Upper lobe of left lung (tissue), 6 donors: ENCODE measurements around the gene RALGAPA2. TPM values are rescaled to one million over a fixed set of nuclear protein-coding genes. Genes with fewer than 3 reads are reported as not detected.

Source experiments
- ATAC-seq, 2 donors: fragments of 200-7000 bp; cut with Tn5 transposase; one replicate each; pipeline ENCODE4 v1.9.1; 2022; ENCODE audit warnings: mild to moderate bottlenecking in 2 of 2, moderate library complexity in 2 of 2; ENCODE audit not compliant: low FRiP score in 2 of 2
- DNase-seq, 2 donors: peaks; one replicate each; pipeline ENCODE4 v3.0.0-alpha.2; 2019 to 2020
- H3K27ac ChIP-seq, 4 donors: fragments of 200-600 bp; sonication (generic); one replicate each; pipeline ENCODE4 v1.5.1; 2016 to 2019
- H3K27me3 ChIP-seq, 4 donors: fragments of 200-600 bp; sonication (generic); one replicate each; pipeline ENCODE4 v1.5.1; 2017 to 2019
- H3K36me3 ChIP-seq, 4 donors: fragments of 200-600 bp; sonication (generic); one replicate each; pipeline ENCODE4 v1.5.1; 2016 to 2019
- H3K4me1 ChIP-seq, 4 donors: fragments of 200-600 bp; sonication (generic); one replicate each; pipeline ENCODE4 v1.5.1; 2018 to 2019
- H3K4me3 ChIP-seq, 4 donors: fragments of 200-600 bp; sonication (generic); one replicate each; pipeline ENCODE4 v1.5.1; 2017 to 2019; ENCODE audit warnings: mild to moderate bottlenecking in 2 of 4, moderate library complexity in 1 of 4
- H3K9me3 ChIP-seq, 4 donors: fragments of 200-600 bp; sonication (generic); one replicate each; pipeline ENCODE4 v1.5.1; 2018 to 2019
- EP300 ChIP-seq, 4 donors: sonication (generic); formaldehyde crosslinking; IDR thresholded peaks; one replicate each; pipeline ENCODE4 v1.5.1; 2017; ENCODE audit warnings: antibody characterized with exemption in 4 of 4, control low read depth in 2 of 4
- POLR2A ChIP-seq, 4 donors: fragments of 450-650 bp; IDR thresholded peaks; one replicate each; pipeline ENCODE4 v1.5.1; 2016 to 2017; ENCODE audit warnings: antibody characterized with exemption in 4 of 4, mild to moderate bottlenecking in 2 of 4
- POLR2AphosphoS5 ChIP-seq, 2 donors: sonication (generic); formaldehyde crosslinking; IDR thresholded peaks; one replicate each; pipeline ENCODE4 v1.5.1; 2017; ENCODE audit warnings: antibody characterized with exemption in 2 of 2
- WGBS, 2 donors: methylation state at CpG; one replicate each; pipeline ENCODE4 v1.1.5; 2017 to 2018; 5-methylcytosine and 5-hydroxymethylcytosine counted together
- total RNA-seq, 6 donors: library from RNA; depleted of rRNA in 4 of 6; stranded (reverse); fragments of >200 nt in 4 of 6; gene quantifications; one replicate each; pipeline versions ENCODE4 v1.1.0 to v1.2.1, GENCODE V29; 2016 to 2021
- TF ChIP-seq, protein P1 (sequence below), 6 experiments: fragments of 450-650 bp in 4 of 6; fragments of 200-600 bp in 2 of 6; sonication (generic) in 2 of 6; IDR thresholded peaks; one replicate each; pipeline ENCODE4 v1.5.1; 2016 to 2019; ENCODE audit warnings: antibody characterized with exemption in 6 of 6
- donor health status: DM: no; HTN: no; CAD: no; lungs with moderate emphysema.
- donor health status: DM: no; HTN: yes; CAD: no; lungs with severe emphysema.

The RALGAPA2 gene
- total RNA-seq, 6 donors from 2014 or later: 50.8 to 95.3 (median 65.3) TPM

DNA sequence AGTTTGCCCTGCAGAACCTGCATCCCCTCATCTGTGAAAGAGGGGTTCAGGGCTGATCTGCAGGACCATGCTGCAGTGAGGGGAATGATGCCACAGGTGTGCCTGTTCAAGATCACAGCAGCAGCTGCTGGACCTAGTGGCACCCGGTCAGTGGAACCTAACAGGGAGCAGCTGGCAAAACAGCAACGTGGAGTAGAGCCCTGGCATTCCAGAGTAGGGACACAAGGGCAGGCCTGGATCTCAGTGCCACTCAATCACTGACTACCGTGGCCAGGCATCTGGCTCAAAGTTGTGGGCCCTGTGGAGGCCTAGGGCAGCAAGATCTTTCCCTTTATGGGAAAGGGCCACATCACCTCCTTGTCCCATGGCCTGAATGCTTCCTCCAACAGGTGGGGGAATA lies 282.4 kb downstream of the RALGAPA2 start:
- 86% methylated on average over 3 of the region's 3 CpGs; no CpG with 5 or more reads in 1 of the 2 donors for WGBS, 2 donors
- Histone ChIP-seq H3K27me3 (no peaks in the 10 kb centered on the region), H3K9me3 (no peaks in the 10 kb centered on the region), H3K36me3 (peaks cover 0 to 33% (median 2%) of the 10 kb centered on the region in 4 donors), H3K27ac (no peak overlapping the region), H3K4me3 (no peak overlapping the region), H3K4me1 (no peaks in the 10 kb centered on the region)
- TF ChIP-seq POLR2AphosphoS5 (IDR thresholded peaks at IDR 0.05) (no peak), POLR2A (IDR thresholded peaks at IDR 0.05) (no peak), EP300 (IDR thresholded peaks at IDR 0.05) (no peak)
- TF ChIP-seq, protein P1, sequence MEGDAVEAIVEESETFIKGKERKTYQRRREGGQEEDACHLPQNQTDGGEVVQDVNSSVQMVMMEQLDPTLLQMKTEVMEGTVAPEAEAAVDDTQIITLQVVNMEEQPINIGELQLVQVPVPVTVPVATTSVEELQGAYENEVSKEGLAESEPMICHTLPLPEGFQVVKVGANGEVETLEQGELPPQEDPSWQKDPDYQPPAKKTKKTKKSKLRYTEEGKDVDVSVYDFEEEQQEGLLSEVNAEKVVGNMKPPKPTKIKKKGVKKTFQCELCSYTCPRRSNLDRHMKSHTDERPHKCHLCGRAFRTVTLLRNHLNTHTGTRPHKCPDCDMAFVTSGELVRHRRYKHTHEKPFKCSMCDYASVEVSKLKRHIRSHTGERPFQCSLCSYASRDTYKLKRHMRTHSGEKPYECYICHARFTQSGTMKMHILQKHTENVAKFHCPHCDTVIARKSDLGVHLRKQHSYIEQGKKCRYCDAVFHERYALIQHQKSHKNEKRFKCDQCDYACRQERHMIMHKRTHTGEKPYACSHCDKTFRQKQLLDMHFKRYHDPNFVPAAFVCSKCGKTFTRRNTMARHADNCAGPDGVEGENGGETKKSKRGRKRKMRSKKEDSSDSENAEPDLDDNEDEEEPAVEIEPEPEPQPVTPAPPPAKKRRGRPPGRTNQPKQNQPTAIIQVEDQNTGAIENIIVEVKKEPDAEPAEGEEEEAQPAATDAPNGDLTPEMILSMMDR (IDR thresholded peaks at IDR 0.05): no peak
- peak in 1 of 2 donors; percentile 38 for ATAC-seq
- no peak for DNase-seq

GRCh38 chr20:20428067-20428466 lies 284.4 kb downstream of the RALGAPA2 start:
- DNase-seq (no peak), ATAC-seq (no peak)
- no peaks in the 10 kb centered on the region for H3K27me3 ChIP-seq
- WGBS, 2 donors: 89 to 93% methylated on average over 3 of the region's 3 CpGs
- H3K4me1 ChIP-seq: no peaks in the 10 kb centered on the region
- no peak overlapping the region for H3K4me3 ChIP-seq
- no peak overlapping the region for H3K27ac ChIP-seq
- TF ChIP-seq, protein P1 (IDR thresholded peaks at IDR 0.05): no peak
- TF ChIP-seq POLR2A (IDR thresholded peaks at IDR 0.05) (no peak), POLR2AphosphoS5 (IDR thresholded peaks at IDR 0.05) (no peak), EP300 (IDR thresholded peaks at IDR 0.05) (no peak)
- H3K36me3 ChIP-seq: peaks cover 0 to 22% (median 4%) of the 10 kb centered on the region in 4 donors
- no peaks in the 10 kb centered on the region for H3K9me3 ChIP-seq

DNA sequence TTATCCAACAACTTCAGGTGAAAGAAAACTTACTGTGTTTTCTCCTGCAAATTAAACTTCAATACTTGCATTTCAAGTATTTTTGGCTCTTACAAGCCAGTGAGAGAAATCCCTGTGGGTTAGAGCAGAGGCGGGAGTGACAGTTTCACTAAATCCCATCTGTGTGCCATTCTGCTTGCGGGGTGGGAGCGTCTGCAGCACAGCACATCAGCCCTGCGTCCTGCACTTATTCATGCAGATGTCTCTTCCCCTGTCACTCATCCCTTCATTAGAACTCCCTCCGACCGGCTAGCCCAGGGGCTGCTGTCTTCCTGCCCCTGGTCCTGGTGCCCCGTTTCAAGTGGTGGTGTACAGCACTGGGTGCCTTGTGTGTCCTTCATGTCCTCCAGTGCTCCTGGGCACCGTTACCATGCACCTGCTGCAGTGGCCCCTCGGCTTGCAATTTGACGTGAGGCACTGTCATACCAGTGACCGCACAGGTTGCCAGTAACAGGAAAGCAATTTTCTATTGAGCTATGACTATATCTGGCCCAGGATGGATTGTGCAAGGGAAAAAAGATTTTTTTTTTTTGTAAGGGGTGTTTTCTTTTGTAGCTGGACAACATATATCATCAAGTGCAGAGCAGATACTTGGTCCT lies 285.1 kb downstream of the RALGAPA2 start:
- H3K27ac ChIP-seq: no peak overlapping the region
- H3K4me3 ChIP-seq: no peak overlapping the region
- H3K9me3 ChIP-seq: no peaks in the 10 kb centered on the region
- peaks cover 0 to 29% (median 6%) of the 10 kb centered on the region in 4 donors for H3K36me3 ChIP-seq
- WGBS, 2 donors: 86 to 94% methylated on average over 11 of the region's 11 CpGs
- ATAC-seq: no peak
- DNase-seq: peak in 1 of 2 donors; percentile 20
- H3K4me1 ChIP-seq: no peaks in the 10 kb centered on the region
- H3K27me3 ChIP-seq: no peaks in the 10 kb centered on the region
- no peak for TF ChIP-seq EP300 (IDR thresholded peaks at IDR 0.05)
- no peak for TF ChIP-seq POLR2A (IDR thresholded peaks at IDR 0.05)
- TF ChIP-seq POLR2AphosphoS5 (IDR thresholded peaks at IDR 0.05): no peak
- TF ChIP-seq, protein P1 (IDR thresholded peaks at IDR 0.05): no peak

DNA sequence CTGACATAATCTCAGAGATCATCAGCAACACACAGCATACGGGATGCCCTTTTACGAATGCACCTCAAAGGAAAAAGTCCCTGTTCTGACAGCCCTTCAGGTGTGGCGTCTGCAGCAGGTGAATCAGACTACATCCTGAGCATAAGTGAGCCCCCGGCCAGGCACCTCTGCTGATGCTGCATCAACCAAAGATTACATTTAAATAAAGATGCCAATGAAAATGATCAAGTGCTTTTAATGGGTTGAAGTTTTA lies 285.9 kb downstream of the RALGAPA2 start:
- no peak overlapping the region for H3K4me3 ChIP-seq
- no peaks in the 10 kb centered on the region for H3K4me1 ChIP-seq
- no peaks in the 10 kb centered on the region for H3K27me3 ChIP-seq
- 72 to 100% methylated on average over 4 of the region's 4 CpGs for WGBS, 2 donors
- peaks cover 0 to 31% (median 8%) of the 10 kb centered on the region in 4 donors for H3K36me3 ChIP-seq
- no peak for TF ChIP-seq POLR2A (IDR thresholded peaks at IDR 0.05)
- TF ChIP-seq, protein P1 (IDR thresholded peaks at IDR 0.05): no peak
- TF ChIP-seq POLR2AphosphoS5 (IDR thresholded peaks at IDR 0.05): no peak
- no peak for TF ChIP-seq EP300 (IDR thresholded peaks at IDR 0.05)
- H3K9me3 ChIP-seq: no peaks in the 10 kb centered on the region
- ATAC-seq (no peak), DNase-seq (no peak)
- H3K27ac ChIP-seq: no peak overlapping the region
